H1 (cell line): ENCODE results near the gene CA5A.

Source experiments
- CREB1 ChIP-seq: IDR thresholded peaks from 2 replicates; pipeline ENCODE4 v1.6.1; 2012; ENCODE audit warnings: inconsistent platforms
- CTCF ChIP-seq, 3 experiments: IDR thresholded peaks; 1 replicate in 2 of 3; 2 replicates in 1 of 3; pipeline versions ENCODE4 v1.5.1 to v1.6.1; 2011; ENCODE audit warnings: low read length in 3 of 3, mild to moderate bottlenecking in 3 of 3, inconsistent platforms in 2 of 3, low read depth in 1 of 3, moderate library complexity in 1 of 3; ENCODE audit not compliant: insufficient read depth in 1 of 3; ENCODE audit errors: control extremely low read depth in 1 of 3
- EP300 ChIP-seq, 2 experiments: IDR thresholded peaks; 1 replicate in 1 of 2; 2 replicates in 1 of 2; pipeline ENCODE4 v1.6.1; 2011 to 2012; ENCODE audit warnings: low read depth in 2 of 2, low read length in 2 of 2, mild to moderate bottlenecking in 2 of 2, borderline replicate concordance in 1 of 2, inconsistent platforms in 1 of 2, moderate library complexity in 1 of 2
- MAX ChIP-seq: IDR thresholded peaks from 2 replicates; pipeline ENCODE4 v1.6.1; 2012; ENCODE audit warnings: inconsistent platforms
- NRF1 ChIP-seq: IDR thresholded peaks from 2 replicates; pipeline ENCODE4 v1.6.1; 2011; ENCODE audit warnings: mild to moderate bottlenecking, low read depth, low read length, improper control_type of control experiment
- POLR2A ChIP-seq, 2 experiments: IDR thresholded peaks; 1 replicate in 1 of 2; 2 replicates in 1 of 2; pipeline ENCODE4 v1.6.1; 2011; ENCODE audit warnings: low read depth in 2 of 2, low read length in 2 of 2, mild to moderate bottlenecking in 2 of 2; ENCODE audit errors: control extremely low read depth in 1 of 2
- POLR2AphosphoS5 ChIP-seq: IDR thresholded peaks from 2 replicates; pipeline ENCODE4 v1.6.1; 2011; ENCODE audit warnings: low read depth, low read length
- RFX5 ChIP-seq: IDR thresholded peaks from 2 replicates; pipeline ENCODE4 v1.6.1; 2011; ENCODE audit warnings: low read depth, low read length, improper control_type of control experiment, borderline replicate concordance
- SAP30 ChIP-seq: fragments of 300-600 bp; sonication (generic); IDR thresholded peaks from 2 replicates; pipeline ENCODE4 v1.7.1; 2012; ENCODE audit warnings: low read length, moderate library complexity, mild to moderate bottlenecking, inconsistent platforms; ENCODE audit not compliant: insufficient read depth, insufficient replicate concordance
- TAF1 ChIP-seq: IDR thresholded peaks from 2 replicates; pipeline ENCODE4 v1.6.1; 2011; ENCODE audit warnings: mild to moderate bottlenecking, low read depth, low read length
- TCF12 ChIP-seq: IDR thresholded peaks from 2 replicates; pipeline ENCODE4 v1.6.1; 2011; ENCODE audit warnings: low read depth, mild to moderate bottlenecking, low read length
- ZNF274 ChIP-seq: IDR thresholded peaks from 2 replicates; pipeline ENCODE4 v1.7.0; 2012; ENCODE audit warnings: low read length, borderline replicate concordance; ENCODE audit errors: extremely low read depth

GRCh38 chr16:87851141-87851587, 85.2 kb downstream of the CA5A start:
- no peak for TF ChIP-seq SAP30
- TF ChIP-seq ZNF274 = no peak
- no peak for TF ChIP-seq NRF1
- TF ChIP-seq RFX5 = no peak
- no peak for TF ChIP-seq MAX
- TF ChIP-seq CTCF (IDR thresholded peaks at IDR 0.05; ENCODE audit: control extremely low read depth in 1 of 3, insufficient read depth in 1 of 3, low read depth in 1 of 3, low read length in 3 of 3) = peak in 1 of 3 experiments; percentile 5; a peak in 1 of 4 replicates
- no peak for TF ChIP-seq POLR2AphosphoS5
- no peak for TF ChIP-seq TAF1
- TF ChIP-seq TCF12 = no peak
- no peak for TF ChIP-seq EP300 (IDR thresholded peaks at IDR 0.05; ENCODE audit: borderline replicate concordance in 1 of 2, low read depth in 2 of 2, low read length in 2 of 2)
- no peak for TF ChIP-seq POLR2A (IDR thresholded peaks at IDR 0.05; ENCODE audit: control extremely low read depth in 1 of 2, low read depth in 2 of 2, low read length in 2 of 2)
- no peak for TF ChIP-seq CREB1
